Tibial artery (tissue), 4 donors: ENCODE data around the gene STRIP1.

Source experiments
- DNase-seq, 2 donors: peaks; one replicate each; pipeline ENCODE4 v3.0.0-alpha.2; 2019
- H3K27ac ChIP-seq, 2 donors: fragments of 200-600 bp; sonication (generic) in 1 of 2; 1 replicate in 1 of 2; 2 replicates in 1 of 2; pipeline ENCODE4 v1.5.1; 2018 to 2019; ENCODE audit warnings: mild to moderate bottlenecking in 1 of 2
- H3K27me3 ChIP-seq, 2 donors: fragments of 200-600 bp; sonication (generic) in 1 of 2; one replicate each; pipeline versions ENCODE4 v1.5.1 to v1.6.0; 2016 to 2019
- H3K36me3 ChIP-seq, 3 donors: fragments of 200-600 bp; sonication (generic) in 2 of 3; one replicate each; pipeline ENCODE4 v1.5.1; 2016 to 2019; ENCODE audit warnings: mild to moderate bottlenecking in 2 of 3
- H3K4me1 ChIP-seq, 4 donors: fragments of 200-600 bp; sonication (generic) in 2 of 4; 1 replicate in 3 of 4; 2 replicates in 1 of 4; pipeline ENCODE4 v1.5.1; 2016 to 2019
- H3K4me3 ChIP-seq, 2 donors: fragments of 200-600 bp; sonication (generic) in 1 of 2; 1 replicate in 1 of 2; 2 replicates in 1 of 2; pipeline ENCODE4 v1.5.1; 2018 to 2019; ENCODE audit warnings: mild to moderate bottlenecking in 2 of 2
- H3K9me3 ChIP-seq, 3 donors: fragments of 200-600 bp; sonication (generic) in 1 of 3; one replicate each; pipeline ENCODE4 v1.5.1; 2016 to 2019
- CTCF ChIP-seq, 2 experiments: fragments of 200-600 bp in 1 of 2; fragments of 450-650 bp in 1 of 2; IDR thresholded peaks; one replicate each; pipeline ENCODE4 v1.5.1; 2017 to 2019; ENCODE audit warnings: antibody characterized with exemption in 2 of 2, mild to moderate bottlenecking in 1 of 2, moderate library complexity in 1 of 2
- intact Hi-C: fragments of 100-400 bp; cut with DNase I; formaldehyde crosslinking; loops from one replicate; pipeline ENCODE4 v1.15.0; 2023; ENCODE audit warnings: low total_unique reads

Gene STRIP1

GRCh38 chr1:109989506-109990301, 44.7 kb upstream of the STRIP1 start:
- Histone ChIP-seq H3K4me3 (no peak overlapping the region), H3K27me3 (no peaks in the 10 kb centered on the region), H3K36me3 (peaks cover 0 to 5% (median 0%) of the 10 kb centered on the region in 3 donors), H3K27ac (no peak overlapping the region), H3K4me1 (peaks cover 4 to 83% (median 43%) of the 10 kb centered on the region in 4 donors), H3K9me3 (no peaks in the 10 kb centered on the region)
- no peak for TF ChIP-seq CTCF (IDR thresholded peaks at IDR 0.05)
- no peak for DNase-seq
- intact Hi-C loops, result loop anchor here (10.0 kb wide), 1 partner anchor 445 kb away; the partner anchor contains the start of gene GNAI3

- H3K27ac ChIP-seq, result no peak overlapping the region
- no peaks in the 10 kb centered on the region for H3K9me3 ChIP-seq
- H3K4me3 ChIP-seq, result no peak overlapping the region
- no peak for TF ChIP-seq CTCF (IDR thresholded peaks at IDR 0.05)
- H3K36me3 ChIP-seq, result peaks cover 0 to 5% (median 0%) of the 10 kb centered on the region in 3 donors
- no peaks in the 10 kb centered on the region for H3K27me3 ChIP-seq
- peaks cover 4 to 88% (median 47%) of the 10 kb centered on the region in 4 donors for H3K4me1 ChIP-seq
- intact Hi-C loops, result no loop called here
- DNase-seq, result no peak
Observed at GRCh38 chr1:109990302-109990653, 44.1 kb upstream of the STRIP1 start.

- intact Hi-C loops, result no loop called here
- no peak overlapping the region for H3K4me3 ChIP-seq
- no peaks in the 10 kb centered on the region for H3K9me3 ChIP-seq
- H3K27me3 ChIP-seq, result no peaks in the 10 kb centered on the region
- no peak overlapping the region for H3K27ac ChIP-seq
- peaks cover 0 to 5% (median 0%) of the 10 kb centered on the region in 3 donors for H3K36me3 ChIP-seq
- H3K4me1 ChIP-seq, result peaks cover 3 to 87% (median 40%) of the 10 kb centered on the region in 4 donors
- no peak for TF ChIP-seq CTCF (IDR thresholded peaks at IDR 0.05)
- DNase-seq, result no peak
Observed at GRCh38 chr1:109991400-109991925, 43.0 kb upstream of the STRIP1 start.

GRCh38 chr1:109993885-109994284, 40.5 kb upstream of the STRIP1 start:
- intact Hi-C loops, result no loop called here
- Histone ChIP-seq H3K27ac (peak overlapping the region in 1 of 2 donors; percentile 12), H3K9me3 (no peaks in the 10 kb centered on the region), H3K4me1 (peaks cover 0 to 71% (median 29%) of the 10 kb centered on the region in 4 donors), H3K4me3 (no peak overlapping the region), H3K36me3 (peaks cover 0 to 5% (median 0%) of the 10 kb centered on the region in 3 donors), H3K27me3 (no peaks in the 10 kb centered on the region)
- no peak for TF ChIP-seq CTCF (IDR thresholded peaks at IDR 0.05)
- no peak for DNase-seq

GRCh38 chr1:109994654-109995053, 39.8 kb upstream of the STRIP1 start:
- Histone ChIP-seq H3K9me3 (no peaks in the 10 kb centered on the region), H3K36me3 (peaks cover 0 to 5% (median 0%) of the 10 kb centered on the region in 3 donors), H3K27ac (peak overlapping the region in 1 of 2 donors; percentile 12), H3K27me3 (no peaks in the 10 kb centered on the region), H3K4me1 (peaks cover 0 to 66% (median 29%) of the 10 kb centered on the region in 4 donors), H3K4me3 (no peak overlapping the region)
- intact Hi-C loops, result no loop called here
- TF ChIP-seq CTCF (IDR thresholded peaks at IDR 0.05), result no peak
- DNase-seq, result no peak
